ENCODE results near the gene CCDC85C.
"Not testable (repeated sequence)": the region's sequence is repeated elsewhere in the genome, so short reads cannot be mapped to it uniquely, and the experiment has no call there.

The CCDC85C gene

DNA sequence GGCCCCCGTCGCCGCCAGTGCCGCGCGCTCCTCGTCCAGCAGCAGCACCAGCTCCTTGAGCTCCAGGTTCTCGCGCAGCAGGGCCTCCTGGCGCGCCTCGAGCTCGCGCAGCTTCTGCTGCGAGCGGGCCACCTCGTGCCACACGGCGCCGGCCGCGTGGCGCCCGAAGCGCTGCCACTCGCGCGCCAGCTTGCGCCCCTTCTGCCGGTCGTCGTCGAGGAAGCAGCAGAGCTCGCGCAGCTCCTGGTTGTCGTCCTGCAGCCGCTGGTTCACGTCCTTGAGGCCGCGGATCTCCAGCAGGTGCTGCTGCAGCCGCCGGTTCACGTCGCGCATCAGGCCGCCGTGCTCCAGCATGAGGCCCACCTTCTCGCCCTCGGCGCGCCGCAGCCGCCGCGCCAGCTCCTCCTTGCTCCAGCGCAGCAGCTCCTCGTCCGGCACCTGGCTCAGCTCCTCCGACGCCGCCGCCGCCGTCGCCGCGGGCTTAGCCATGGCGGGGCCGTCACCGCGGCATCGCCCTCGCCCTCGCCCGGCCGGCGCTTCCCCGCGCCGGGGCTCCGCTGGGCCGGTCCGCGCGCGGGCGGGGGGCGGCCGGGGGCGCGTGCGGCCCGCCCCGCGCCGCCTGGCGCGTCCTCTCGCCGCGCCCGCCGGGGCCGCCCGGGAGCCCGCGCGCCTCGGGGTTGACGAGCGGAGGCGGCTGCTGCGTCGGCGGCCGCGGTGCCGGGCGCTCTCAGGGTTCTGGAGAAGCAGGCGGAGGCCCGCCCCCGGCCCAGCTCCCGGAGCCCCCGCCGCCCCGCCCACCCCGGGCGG is at the start of gene CCDC85C:
Gene CCDC85C (minus strand): TSS at position 737 of the 807 bp plus-strand sequence. CDS start 248 bp downstream, at position 489.
- peak; percentile 25 for DNase-seq

DNA sequence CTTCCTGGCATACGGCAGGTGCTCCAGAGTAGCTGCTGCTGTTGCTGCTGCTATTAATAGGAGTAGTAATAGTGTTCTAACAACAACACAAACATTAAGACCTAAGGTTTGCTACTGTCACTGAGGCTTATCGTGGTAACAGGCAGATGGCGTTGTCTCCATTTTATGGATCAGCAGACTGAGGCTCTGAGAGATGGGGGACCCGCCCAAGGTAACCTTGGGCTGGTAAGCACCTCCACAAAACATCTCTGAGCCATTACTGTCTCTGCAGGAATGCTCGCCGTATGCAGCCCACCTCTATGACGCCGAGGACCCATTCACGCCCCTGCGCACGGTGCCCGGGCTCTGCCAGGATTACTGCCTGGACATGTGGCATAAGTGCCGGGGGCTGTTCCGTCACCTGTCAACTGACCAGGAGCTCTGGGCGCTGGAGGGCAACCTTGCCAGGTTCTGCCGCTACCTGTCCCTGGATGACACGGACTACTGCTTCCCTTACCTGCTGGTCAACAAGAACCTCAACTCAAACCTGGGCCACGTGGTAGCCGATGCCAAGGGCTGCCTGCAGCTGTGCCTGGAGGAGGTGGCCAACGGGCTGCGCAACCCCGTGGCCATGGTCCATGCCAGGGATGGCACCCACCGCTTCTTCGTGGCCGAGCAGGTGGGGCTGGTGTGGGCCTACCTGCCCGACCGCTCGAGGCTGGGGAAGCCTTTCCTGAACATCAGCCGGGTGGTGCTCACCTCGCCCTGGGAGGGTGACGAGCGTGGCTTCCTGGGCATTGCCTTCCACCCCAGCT is 48.1 kb upstream of the CCDC85C start:
- no peak for DNase-seq

DNA sequence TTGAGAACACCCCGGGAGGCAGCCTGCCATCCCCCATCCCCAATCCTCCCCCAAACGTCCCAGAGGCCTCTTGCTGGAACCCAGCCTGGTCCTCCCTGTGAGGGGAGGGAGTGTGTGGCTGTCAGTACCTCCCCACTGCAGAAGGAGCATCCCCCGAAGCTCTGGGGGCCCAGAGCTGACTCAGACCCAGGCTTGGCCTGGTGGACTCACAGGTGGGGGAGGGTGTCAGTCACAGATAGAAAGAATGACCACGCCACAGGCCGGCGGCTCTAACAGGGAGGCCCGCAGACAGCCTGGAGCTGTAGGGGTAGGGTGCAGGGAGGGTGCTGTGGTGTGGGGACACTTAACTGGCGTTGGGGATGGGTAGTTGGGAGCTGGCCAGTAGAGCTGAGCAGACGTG is 46.2 kb upstream of the CCDC85C start:
- DNase-seq, result no peak

DNA sequence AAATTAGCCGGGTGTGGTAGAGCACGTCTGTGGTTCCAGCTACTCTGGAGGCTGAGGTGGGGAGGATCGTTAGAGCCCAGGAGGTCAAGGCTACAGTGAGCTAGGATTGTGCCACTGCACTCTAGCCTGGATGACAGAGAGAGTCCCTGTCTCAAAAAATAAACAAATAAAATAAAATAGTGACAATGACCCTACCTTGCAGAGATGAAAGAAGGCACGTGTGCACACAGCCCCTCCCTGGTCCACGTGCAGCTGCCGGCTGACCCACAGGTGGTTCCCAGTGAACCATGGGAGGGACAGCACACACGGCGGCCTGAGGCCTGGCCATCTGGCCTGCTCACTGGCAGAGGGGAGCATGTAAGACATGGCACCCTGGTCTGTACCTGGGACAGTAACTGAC is 45.6 kb upstream of the CCDC85C start:
- no peak for DNase-seq

DNA sequence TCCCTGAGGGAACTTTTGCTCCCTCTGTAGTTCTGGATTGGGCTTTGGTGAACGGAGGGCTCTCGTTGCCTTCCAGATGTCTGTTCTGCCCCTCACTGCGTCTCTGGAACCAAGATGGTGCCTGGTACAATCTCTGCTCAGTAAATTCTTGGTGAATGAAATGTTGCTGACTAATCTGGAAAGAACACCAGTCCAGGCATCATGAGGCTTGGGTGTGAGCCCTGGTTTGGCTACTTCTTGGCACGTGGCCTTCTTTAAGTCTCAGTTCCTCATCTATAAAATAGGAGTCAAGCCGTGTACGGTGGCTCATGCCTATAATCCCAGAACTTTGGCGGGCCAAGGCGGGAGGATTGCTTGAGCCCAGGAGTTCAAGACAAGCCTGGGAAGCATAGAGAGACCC is 45.2 kb upstream of the CCDC85C start:
- no peak for DNase-seq

DNA sequence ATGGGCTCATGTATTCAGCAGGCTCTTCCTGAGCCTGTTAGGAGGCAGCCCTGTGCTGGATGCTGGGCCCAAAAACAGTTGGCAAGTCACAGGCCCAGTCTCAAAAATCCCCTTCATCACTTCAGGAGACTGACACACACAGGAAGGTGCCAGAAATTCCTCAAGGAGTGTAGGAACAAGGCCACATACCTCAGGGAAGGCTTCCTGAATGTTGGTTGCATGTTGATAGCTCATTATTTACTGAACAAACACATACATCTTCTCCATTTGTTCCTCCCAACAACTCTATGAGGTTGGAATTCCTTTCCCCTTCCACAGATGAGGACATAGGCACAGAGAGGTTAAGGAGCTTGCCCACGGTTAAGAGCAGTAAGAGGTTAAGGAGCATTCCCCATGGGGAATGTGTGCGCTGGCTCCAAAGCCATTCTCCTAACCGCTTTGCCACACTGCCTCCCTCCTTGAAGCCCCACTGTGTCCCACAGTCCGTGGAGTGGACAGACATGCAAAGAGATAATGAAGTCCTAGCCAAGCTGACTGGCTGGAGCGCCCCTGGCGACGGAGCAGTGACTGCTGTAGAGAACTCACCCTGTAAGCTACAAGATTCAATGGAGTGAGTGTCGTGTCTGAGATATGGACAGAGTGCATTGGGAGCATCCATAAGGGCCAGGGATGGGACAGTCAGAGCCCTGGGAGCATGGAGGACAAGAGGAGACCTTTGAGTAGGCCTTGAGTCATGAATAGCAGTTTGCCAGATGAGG is 44.2 kb upstream of the CCDC85C start:
- no peak for DNase-seq

DNA sequence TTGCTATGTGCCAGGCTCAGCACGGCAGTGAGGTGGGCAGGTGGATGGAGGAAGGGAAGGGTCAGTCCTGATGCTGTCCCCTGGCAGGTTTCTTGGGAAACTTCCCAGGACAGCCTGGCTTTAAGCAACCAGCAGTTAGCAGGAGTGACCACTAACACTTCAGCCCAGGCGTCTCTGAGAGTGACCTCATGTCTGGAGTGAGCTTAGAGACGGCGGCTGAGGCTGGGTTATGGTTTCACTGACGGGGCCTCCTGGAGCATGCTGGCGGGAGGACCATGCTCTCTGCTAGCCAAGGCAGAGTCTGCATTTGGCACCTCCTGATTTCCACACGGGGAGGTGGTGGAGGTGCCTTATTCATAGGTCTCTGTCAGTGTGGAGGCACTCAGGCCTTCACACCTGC is 43.4 kb upstream of the CCDC85C start:
- DNase-seq, result no peak

DNA sequence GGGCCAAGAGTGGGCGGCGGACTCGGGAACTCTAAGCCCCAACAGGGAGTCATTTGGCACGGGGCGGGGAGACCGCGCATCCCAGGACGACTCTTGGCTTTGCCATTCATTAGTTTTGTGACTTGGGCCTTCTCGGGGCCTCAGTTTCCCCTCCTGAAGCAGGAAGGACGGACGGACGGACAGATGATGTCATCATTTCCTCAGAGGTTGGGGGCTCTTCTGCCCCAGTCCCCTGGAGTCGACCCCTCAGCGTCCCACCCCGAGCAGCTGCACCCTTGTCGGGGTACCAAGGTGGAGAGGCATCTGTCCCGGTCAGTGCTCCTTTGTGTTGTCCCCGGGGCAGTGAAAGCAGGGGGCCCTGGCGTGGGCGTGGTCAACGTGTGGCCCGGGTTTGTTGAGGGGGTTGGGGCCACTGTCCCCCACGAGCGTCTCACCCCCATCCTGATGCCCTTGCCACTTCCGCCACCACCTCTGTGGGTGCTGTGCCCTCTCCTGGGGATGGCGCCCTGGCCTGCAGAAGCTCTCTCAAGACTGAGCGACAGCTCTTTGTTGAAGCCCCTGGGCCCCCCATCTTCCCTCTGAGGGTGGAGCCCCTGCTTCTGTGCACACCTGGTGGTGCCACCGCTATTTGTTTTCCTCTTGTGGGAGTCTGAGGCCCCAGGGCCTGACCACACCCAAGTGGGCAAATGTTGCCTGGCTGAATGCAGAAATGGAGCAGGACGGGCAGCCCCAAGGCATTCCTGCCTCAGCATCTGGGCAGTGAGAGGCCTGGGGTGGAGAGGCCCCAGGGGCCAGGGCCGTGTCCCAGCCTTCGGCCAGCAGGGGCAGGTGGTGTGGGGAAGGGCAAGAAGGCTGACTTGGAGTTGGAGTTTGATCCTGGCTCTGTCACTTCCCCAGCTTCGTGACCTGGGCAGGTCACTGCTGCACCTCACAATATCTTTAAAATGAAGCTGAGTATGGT is 41.8 kb upstream of the CCDC85C start:
- no peak for DNase-seq

DNA sequence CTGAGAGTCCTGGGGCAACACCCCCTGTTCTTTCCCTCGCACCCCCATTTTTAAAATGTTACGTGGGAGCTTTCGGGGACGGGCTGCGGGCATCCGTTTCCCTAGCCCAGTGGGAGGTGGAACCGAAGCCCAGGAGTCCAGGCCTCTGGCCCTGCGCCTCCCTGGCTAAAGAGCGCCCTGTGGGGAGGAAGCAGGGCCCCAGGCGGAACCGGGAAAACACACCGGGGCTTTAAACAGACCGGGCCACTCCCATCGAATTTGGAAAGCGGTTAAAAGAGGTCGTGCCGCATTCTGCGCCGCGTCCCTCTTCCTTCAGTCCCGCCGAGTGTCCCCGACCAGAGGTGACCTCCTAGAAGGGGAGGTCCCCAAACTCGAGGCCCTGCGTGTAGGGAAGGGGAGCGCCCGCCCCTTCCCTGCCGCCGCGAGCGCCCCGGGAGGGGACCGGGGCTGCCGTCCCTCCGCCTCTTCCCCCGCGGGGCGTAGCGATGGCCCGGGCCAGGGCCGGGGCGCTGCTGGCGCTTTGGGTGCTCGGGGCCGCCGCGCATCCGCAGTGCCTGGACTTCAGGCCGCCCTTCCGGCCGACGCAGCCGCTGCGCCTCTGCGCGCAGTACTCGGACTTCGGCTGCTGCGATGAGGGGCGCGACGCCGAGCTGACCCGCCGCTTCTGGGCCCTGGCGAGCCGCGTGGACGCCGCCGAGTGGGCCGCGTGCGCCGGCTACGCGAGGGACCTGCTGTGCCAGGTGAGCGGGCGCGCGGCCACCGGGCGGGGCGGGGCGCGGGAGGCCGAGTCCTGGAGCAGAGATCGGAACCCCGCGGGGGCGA is 40.9 kb upstream of the CCDC85C start, which contains the start of gene HHIPL1:
Gene HHIPL1 (plus strand): TSS at position 407 of the 822 bp plus-strand sequence. CDS start 79 bp downstream, at position 486.
- no peak for DNase-seq

DNA sequence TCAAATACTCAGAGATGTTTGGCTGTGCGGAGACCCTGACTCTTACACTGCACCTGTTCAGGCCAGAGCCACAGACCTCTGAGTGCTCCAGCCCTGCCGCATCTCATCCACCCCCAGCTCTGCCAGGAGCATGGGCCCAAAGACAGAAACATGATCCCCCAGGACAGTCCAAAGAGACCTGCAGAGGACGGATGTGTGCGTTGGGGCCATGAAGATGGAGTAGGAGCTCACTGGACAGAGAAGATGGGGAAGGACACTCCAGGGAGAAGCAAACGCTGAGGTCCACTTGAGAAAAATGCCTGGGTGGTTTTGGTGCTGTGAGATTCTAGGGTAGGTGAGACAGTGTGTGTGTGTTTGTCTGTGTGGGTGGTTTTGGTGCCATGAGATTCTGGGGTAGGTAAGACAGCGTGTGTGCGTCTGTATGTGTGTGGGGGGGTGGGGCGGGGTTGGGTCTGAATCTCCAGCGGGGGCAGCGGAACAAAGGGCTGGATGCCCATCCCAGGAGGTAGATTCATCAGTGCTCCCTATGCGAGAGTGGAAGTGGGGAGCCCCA is 40.1 kb upstream of the CCDC85C start:
- DNase-seq, result no peak

DNA sequence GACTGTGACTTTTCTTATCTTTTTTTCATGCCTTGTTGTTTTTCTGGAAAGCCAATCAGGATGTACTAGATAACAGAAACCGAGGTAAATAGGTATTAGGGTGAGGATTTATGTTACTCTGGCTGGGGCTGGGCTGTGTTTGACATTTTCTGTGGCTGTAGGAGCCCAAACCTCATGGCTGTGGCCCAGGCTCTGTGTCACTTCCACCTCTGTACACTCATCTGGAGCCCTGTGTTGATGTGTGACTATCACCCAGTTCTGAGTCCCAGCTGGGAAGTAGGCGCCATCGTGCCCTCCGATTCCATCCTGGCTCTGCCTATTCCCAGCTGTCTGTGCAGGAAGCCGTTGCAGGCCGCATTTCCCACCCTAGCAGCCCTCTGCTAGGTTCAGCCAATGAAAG is 39.3 kb upstream of the CCDC85C start:
- DNase-seq, result no peak

DNA sequence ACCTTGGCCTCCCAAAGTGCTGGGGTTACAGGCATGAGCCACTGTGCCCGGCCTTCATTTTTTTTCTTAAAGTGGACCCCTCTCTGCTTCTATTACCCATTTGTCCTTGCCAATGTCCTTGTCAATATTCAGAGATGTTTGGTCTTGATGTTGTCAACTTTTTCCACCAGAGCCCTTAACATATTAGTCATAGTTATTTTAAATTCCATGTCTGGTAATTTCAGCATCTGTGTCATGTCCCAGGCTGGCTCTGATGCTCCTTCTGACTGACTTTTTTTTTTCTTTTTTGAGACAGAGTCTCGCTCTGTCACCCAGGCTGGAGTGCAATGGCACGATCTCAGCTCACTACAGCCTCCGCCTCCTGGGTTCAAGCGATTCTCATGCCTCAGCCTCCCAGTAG is 38.8 kb upstream of the CCDC85C start:
- DNase-seq, result not testable (repeated sequence)

DNA sequence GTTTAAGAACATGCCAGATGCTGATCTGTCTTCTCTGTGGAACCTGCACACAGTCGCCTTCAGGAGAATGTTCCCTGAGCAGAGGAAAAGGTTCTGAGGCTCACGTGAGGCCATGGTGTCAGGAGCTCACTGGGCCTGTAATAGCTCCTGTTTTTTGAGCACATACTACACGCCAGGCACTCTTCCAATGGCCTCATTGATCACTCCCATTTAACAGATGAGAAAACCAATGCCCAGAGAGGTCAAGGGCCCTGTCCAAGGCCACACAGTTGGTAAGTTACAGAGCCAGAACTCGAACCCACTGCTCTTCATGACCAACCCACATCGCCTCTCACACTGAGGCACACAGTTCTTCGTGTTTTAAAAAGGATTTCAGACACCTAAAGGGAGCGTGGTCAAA is 33.6 kb upstream of the CCDC85C start:
- DNase-seq, result no peak

DNA sequence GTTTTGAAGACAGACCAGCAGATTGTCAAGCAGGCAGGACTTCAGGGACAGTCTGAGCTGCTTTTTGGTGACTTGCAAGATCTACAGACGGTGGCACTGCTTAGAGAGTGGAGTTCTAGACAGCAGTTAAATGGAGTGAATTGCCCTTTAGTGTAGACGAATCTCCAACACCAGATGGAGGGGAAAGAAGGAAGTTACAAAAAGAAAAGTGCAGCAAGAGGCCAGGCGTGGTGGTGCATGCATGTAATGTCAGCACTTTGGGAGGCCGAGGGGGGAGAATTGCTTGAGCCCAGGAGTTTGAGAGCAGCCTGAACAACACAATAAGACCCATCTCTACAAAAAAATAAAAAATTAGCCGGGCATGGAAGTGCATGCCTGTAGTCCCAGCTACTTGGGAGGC is 32.5 kb upstream of the CCDC85C start:
- no peak for DNase-seq

DNA sequence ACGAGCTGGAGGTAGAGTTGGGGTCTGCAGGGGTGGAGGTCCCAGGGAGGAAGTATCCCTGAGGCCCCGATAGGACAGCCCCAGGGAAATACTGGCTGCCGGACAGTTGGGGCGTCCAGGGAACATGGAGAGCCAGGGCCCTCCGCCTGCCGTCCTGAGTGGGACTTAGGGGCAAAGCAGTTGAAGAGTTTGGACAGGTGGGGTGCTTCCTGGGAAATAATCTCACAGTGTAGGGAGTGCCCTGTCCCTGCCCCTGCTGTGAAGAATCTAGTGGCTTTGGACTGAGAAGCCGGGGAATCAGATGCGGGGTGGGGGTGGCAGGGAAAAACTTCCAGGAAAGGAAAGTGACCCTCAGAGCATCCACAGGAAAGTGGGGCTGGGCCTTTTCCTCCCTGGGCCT is 31.1 kb upstream of the CCDC85C start:
- no peak for DNase-seq

DNA sequence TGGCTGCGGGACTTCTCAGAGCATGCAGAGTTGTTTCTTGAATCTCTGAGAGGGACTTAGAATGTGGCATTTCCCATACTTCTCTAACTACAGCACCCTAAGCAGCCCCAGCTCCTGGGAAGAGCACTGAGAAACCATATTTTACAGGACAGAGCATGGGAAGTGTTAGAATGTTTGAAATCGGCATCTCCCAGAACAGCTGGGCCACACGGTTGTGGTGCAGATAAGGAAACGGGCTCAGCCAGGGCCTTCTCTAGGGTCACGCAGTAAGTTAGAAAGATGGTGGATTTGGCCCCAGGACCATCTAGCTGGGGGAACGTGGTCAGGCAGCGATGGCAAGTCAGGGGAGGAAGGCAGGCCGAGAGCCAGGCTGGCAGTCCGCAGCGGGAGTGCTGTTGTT is 30.4 kb upstream of the CCDC85C start:
- DNase-seq, result no peak

DNA sequence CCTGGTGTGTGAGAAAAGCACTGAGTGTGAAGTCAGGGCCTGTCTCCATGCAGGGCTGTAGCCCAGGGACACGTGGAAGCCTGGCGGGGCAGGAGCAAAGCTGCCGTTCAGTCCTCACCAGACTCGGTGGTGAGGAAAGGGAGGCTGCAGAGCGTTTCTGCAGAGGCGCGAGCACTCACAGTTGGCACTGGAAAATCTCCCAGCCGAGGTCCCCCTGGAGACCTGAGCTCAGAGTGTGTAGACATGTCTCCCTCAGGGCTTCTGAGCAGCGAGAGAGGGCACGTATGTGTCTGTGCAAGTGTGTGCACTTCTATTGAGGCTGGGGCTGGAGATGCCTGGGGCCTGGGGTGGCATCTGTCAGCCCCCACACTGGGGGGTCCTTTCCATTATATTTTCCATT is 29.9 kb upstream of the CCDC85C start:
- DNase-seq, result no peak

DNA sequence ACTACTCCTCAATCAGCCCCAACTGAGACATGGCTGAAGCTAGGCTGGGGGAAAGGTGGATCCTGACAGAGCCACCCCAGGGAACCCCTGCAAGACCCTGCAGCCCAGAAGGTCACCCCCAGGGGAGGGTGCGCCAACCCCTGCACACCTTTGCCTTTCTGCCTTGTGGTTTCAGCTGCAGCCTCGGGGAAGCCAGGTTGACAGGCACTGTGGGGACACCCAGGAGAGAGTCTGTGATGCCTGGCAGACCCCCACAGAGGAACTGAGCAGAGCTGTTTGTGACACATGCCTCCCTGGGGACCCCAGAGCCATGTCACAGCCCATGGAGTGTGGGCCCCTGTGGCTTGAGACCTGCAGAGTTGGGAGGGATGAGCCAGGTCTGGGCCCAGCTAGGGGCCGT is 29.1 kb upstream of the CCDC85C start:
- DNase-seq, result no peak

DNA sequence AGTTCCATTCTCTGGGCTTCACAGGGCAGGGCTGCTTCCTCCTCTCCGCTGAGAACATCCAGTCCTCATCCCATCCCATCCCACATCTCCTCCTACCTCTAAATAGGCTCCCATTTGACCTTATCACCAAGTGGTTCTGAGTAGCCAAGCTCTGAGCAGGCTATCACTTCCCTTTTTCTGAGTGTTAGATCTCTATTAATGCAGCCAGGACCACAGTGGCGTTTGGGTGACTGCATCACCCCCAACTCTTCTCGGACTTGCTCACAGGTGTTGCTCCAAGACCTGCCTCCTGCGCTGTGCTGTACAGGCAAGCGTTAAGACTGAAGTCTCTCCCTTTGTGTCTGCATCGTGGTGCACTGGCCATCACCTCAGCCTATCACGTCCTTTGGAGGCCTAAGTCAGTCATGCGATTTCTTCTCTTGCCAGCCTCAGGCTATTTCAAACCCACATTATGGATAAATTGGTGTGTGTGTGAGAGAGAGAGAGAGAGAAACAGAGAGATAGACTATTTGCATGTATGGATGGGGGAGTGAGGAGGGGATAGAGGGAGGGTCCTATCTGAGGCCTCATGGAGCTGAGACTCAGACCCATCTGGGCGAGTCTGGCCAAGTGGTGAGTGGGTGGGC is 28.5 kb upstream of the CCDC85C start:
- no peak for DNase-seq

DNA sequence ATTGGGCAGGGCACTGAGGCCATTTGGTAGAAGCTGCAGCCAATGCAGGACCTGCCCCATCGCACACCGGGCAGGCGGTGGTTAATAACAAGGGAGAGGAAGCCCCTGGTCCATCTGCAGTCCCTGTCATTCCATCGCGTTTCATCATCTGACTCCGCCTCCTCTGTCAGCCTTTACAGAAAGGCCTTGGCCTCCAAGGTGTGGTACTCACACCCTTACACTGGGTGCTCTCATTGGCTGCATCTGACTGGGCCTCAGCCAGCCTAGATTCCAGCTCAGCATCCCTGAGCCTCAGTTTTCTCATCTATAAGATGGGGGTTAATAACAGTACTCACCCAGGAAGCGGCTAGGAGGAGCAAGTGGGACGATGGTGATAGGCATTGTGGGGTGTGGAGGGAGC is 26.2 kb upstream of the CCDC85C start:
- no peak for DNase-seq

Measured in NCI-H748 treated with DMSO at 0.1 percent for 48 hours (cell line).